ENCODE measurements around the gene CCDC30. TPM values are rescaled to one million over a fixed set of nuclear protein-coding genes. Genes with fewer than 3 reads are reported as not detected.

CCDC30 gene
- polyA plus RNA-seq, 1 donor (not counting 4 experiments of a cell fraction or from before 2014, with no cell fraction given): 0.35 TPM

- no peak overlapping the region for H2AFZ ChIP-seq (ENCODE audit: control insufficient read depth, low read length)
- no peak for DNase-seq (ENCODE audit: low read depth, low spot score)
These were observed 43.8 kb upstream of the CCDC30 start for GRCh38 chr1:42419126-42419821.

GRCh38 chr1:42420121-42420520 is 43.0 kb upstream of the CCDC30 start:
- Histone ChIP-seq H3K79me2 (ENCODE audit: control insufficient read depth, insufficient read depth, low read length) (no peaks in the 10 kb centered on the region), H3K9me3 (ENCODE audit: control insufficient read depth, low read depth, low read length) (no peaks in the 10 kb centered on the region), H3K36me3 (ENCODE audit: control insufficient read depth in 2 of 2, extremely low read depth in 1 of 2, insufficient read depth in 2 of 2, low read length in 2 of 2) (no peaks in the 10 kb centered on the region), H3K4me1 (ENCODE audit: control insufficient read depth, extremely low read depth, insufficient read depth, low read length) (no peaks in the 10 kb centered on the region), H3K9ac (ENCODE audit: control insufficient read depth, extremely low read depth, insufficient read depth, low read length) (no peak overlapping the region), H3K4me2 (ENCODE audit: control insufficient read depth, extremely low read depth, insufficient read depth, low read depth, low read length) (no peak overlapping the region), H3K27me3 (ENCODE audit: control insufficient read depth, extremely low read depth, insufficient read depth, low read length) (peaks cover 21% of the 10 kb centered on the region), H4K20me1 (ENCODE audit: control insufficient read depth, extremely low read depth, insufficient read depth, low read length) (no peaks in the 10 kb centered on the region), H3K4me3 (ENCODE audit: control insufficient read depth in 2 of 3, extremely low read depth in 1 of 3, insufficient read depth in 2 of 3, low read depth in 1 of 3, low read length in 3 of 3) (no peak overlapping the region), H2AFZ (ENCODE audit: control insufficient read depth, low read length) (no peak overlapping the region), H3K9me1 (ENCODE audit: control insufficient read depth, extremely low read depth, insufficient read depth, low read length) (no peaks in the 10 kb centered on the region), H3K27ac (ENCODE audit: control insufficient read depth, insufficient read depth, low read length) (no peak overlapping the region)
- dilution Hi-C loops (cut with MboI; ENCODE audit: extremely low pct_ligation_motif_present, low sequenced_read_pairs): no loop called here
- TF ChIP-seq EZH2 (IDR thresholded peaks at IDR 0.05; ENCODE audit: low read length) (no peak), CTCF (optimal IDR thresholded peaks at IDR 0.05 in 1 of 3, IDR thresholded peaks at IDR 0.05 in 1 of 3, conservative IDR thresholded peaks at IDR 0.05 in 1 of 3; ENCODE audit: extremely low read depth in 1 of 3, insufficient read depth in 2 of 3, low read length in 3 of 3) (no peak)
- FAIRE-seq (no peak), DNase-seq (ENCODE audit: low read depth, low spot score) (no peak)

More at GRCh38 chr1:42419126-42419821, 43.8 kb upstream of the CCDC30 start:
- peaks cover 25% of the 10 kb centered on the region for H3K27me3 ChIP-seq (ENCODE audit: control insufficient read depth, extremely low read depth, insufficient read depth, low read length)
- no peak overlapping the region for H3K9ac ChIP-seq (ENCODE audit: control insufficient read depth, extremely low read depth, insufficient read depth, low read length)
- no peaks in the 10 kb centered on the region for H3K9me3 ChIP-seq (ENCODE audit: control insufficient read depth, low read depth, low read length)
- H3K4me3 ChIP-seq (ENCODE audit: control insufficient read depth in 2 of 3, extremely low read depth in 1 of 3, insufficient read depth in 2 of 3, low read depth in 1 of 3, low read length in 3 of 3): no peak overlapping the region
- FAIRE-seq: no peak
- no peaks in the 10 kb centered on the region for H3K79me2 ChIP-seq (ENCODE audit: control insufficient read depth, insufficient read depth, low read length)
- TF ChIP-seq EZH2 (IDR thresholded peaks at IDR 0.05; ENCODE audit: low read length) (no peak), CTCF (optimal IDR thresholded peaks at IDR 0.05 in 1 of 3, IDR thresholded peaks at IDR 0.05 in 1 of 3, conservative IDR thresholded peaks at IDR 0.05 in 1 of 3; ENCODE audit: extremely low read depth in 1 of 3, insufficient read depth in 2 of 3, low read length in 3 of 3) (no peak)
- H4K20me1 ChIP-seq (ENCODE audit: control insufficient read depth, extremely low read depth, insufficient read depth, low read length): no peaks in the 10 kb centered on the region
- H3K27ac ChIP-seq (ENCODE audit: control insufficient read depth, insufficient read depth, low read length): no peak overlapping the region
- dilution Hi-C loops (cut with MboI; ENCODE audit: extremely low pct_ligation_motif_present, low sequenced_read_pairs): no loop called here
- no peaks in the 10 kb centered on the region for H3K4me1 ChIP-seq (ENCODE audit: control insufficient read depth, extremely low read depth, insufficient read depth, low read length)
- H3K9me1 ChIP-seq (ENCODE audit: control insufficient read depth, extremely low read depth, insufficient read depth, low read length): no peaks in the 10 kb centered on the region
- H3K4me2 ChIP-seq (ENCODE audit: control insufficient read depth, extremely low read depth, insufficient read depth, low read depth, low read length): no peak overlapping the region
- H3K36me3 ChIP-seq (ENCODE audit: control insufficient read depth in 2 of 2, extremely low read depth in 1 of 2, insufficient read depth in 2 of 2, low read length in 2 of 2): no peaks in the 10 kb centered on the region

Data from keratinocyte (primary cell).